Stimulated activated effector memory CD8-positive, alpha-beta T cell treated with anti-CD3 and anti-CD28 coated beads, Interleukin-12 subunit alpha, Interleukin-12 subunit beta, amount 100 ng/mL, for 72 hours (primary cell): ENCODE measurements around the gene PREP.

Source experiments
- ATAC-seq: fragments of 150-1000 bp; cut with Tn5 transposase; 2 replicates; pipeline ENCODE4 v1.10.0; 2021
- DNase-seq, 2 donors: peaks; one replicate each; pipeline ENCODE4 v3.0.0; 2021 to 2022; ENCODE audit warnings: low spot score in 2 of 2
- H3K27ac Mint-ChIP-seq: one replicate; pipeline ENCODE4 v1.8.0; 2022; ENCODE audit warnings: mild to moderate bottlenecking, mixed read lengths
- H3K36me3 Mint-ChIP-seq: one replicate; pipeline ENCODE4 v1.8.0; 2022; ENCODE audit warnings: mild to moderate bottlenecking, mixed read lengths
- H3K4me1 Mint-ChIP-seq: one replicate; pipeline ENCODE4 v1.8.0; 2022; ENCODE audit warnings: mixed read lengths
- H3K4me3 Mint-ChIP-seq: one replicate; pipeline ENCODE4 v1.8.0; 2022; ENCODE audit warnings: mild to moderate bottlenecking, mixed read lengths
- H3K9me3 Mint-ChIP-seq: one replicate; pipeline ENCODE4 v1.8.0; 2022; ENCODE audit warnings: mixed read lengths

Gene PREP

DNA sequence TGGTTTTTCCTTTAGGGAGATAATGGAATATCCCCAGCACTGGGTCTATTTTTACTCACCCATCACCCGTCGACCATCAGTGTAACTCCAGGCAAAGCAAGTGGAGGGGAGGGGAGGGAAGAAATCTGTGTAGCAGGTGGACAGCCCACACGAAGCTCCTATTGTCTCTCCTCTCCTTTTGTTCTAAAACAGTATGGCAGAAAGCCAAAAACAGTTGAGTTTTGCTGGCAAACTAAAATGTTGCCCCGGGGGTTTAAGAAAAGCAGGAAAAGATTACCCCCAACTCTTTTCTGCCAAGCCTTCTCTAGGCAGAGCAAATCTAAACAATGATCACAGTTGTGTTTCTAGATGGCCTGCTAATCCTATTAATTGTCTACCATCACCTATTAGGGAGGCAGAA is 89.7 kb downstream of the PREP start:
- no peaks in the 10 kb centered on the region for H3K9me3 Mint-ChIP-seq
- H3K27ac Mint-ChIP-seq: no peak overlapping the region
- no peaks in the 10 kb centered on the region for H3K4me1 Mint-ChIP-seq
- H3K4me3 Mint-ChIP-seq: no peak overlapping the region
- DNase-seq (no peak), ATAC-seq (no peak)
- H3K36me3 Mint-ChIP-seq: peaks cover 35% of the 10 kb centered on the region

- ATAC-seq (no peak), DNase-seq (no peak)
- no peaks in the 10 kb centered on the region for H3K9me3 Mint-ChIP-seq
- no peak overlapping the region for H3K27ac Mint-ChIP-seq
- H3K4me1 Mint-ChIP-seq: no peaks in the 10 kb centered on the region
- H3K4me3 Mint-ChIP-seq: no peak overlapping the region
- H3K36me3 Mint-ChIP-seq: peaks cover 18% of the 10 kb centered on the region
Measured at GRCh38 chr6:105310947-105311346, 91.9 kb downstream of the PREP start.

- Mint-ChIP-seq H3K36me3 (peaks cover 14% of the 10 kb centered on the region), H3K4me3 (no peak overlapping the region), H3K4me1 (no peaks in the 10 kb centered on the region), H3K9me3 (no peaks in the 10 kb centered on the region), H3K27ac (no peak overlapping the region)
- ATAC-seq (no peak), DNase-seq (no peak)
Measured at GRCh38 chr6:105310371-105310770, 92.5 kb downstream of the PREP start.

- Mint-ChIP-seq H3K4me1 (no peaks in the 10 kb centered on the region), H3K27ac (no peak overlapping the region), H3K9me3 (no peaks in the 10 kb centered on the region), H3K36me3 (peaks cover 24% of the 10 kb centered on the region), H3K4me3 (no peak overlapping the region)
- ATAC-seq (peak; percentile 11), DNase-seq (no peak)
Measured at GRCh38 chr6:105308840-105309239, 94.0 kb downstream of the PREP start.

DNA sequence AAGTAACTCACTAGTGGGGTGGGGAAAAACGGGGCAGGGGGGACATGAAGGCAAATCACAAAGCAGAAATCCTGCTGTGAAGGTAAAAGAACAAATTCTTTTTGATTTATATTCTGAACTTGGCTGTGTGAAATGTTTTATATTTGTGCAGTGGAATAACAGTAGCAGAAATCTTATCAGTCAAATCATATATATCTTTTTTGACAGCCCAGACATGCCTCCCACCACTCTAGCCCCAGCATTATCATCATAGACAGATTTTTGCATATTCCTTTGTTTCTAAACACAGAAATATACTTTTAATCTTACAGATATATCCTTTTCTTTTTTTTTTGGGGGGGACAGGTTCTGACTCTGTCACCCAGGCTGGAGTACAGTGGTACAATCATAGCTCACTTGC is 97.4 kb downstream of the PREP start:
- H3K9me3 Mint-ChIP-seq: no peaks in the 10 kb centered on the region
- DNase-seq (no peak), ATAC-seq (no peak)
- H3K27ac Mint-ChIP-seq: peak overlapping the region; percentile 2
- no peak overlapping the region for H3K4me3 Mint-ChIP-seq
- H3K4me1 Mint-ChIP-seq: no peaks in the 10 kb centered on the region
- peaks cover 18% of the 10 kb centered on the region for H3K36me3 Mint-ChIP-seq

DNA sequence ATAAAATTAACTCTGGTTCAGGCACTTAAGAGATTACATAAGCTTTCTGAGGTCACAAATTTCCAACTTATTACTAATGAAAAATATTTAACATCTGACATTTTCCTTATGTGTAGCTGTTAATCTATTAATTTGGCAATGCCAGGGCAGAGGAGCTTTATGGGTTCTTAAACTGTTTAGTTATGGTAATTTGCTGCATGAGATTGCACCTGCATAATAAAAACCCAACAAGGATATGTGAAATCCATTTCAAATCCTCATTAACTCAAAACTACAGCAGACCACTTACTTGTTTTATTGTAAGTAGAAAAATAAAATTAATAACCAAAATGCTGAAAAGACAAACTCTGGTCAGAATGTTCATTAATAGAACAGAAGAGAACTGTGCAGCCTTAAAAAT is 98.1 kb downstream of the PREP start:
- DNase-seq: no peak
- peak overlapping the region; percentile 2 for H3K27ac Mint-ChIP-seq
- no peak for ATAC-seq
- no peaks in the 10 kb centered on the region for H3K9me3 Mint-ChIP-seq
- H3K4me3 Mint-ChIP-seq: no peak overlapping the region
- peaks cover 18% of the 10 kb centered on the region for H3K36me3 Mint-ChIP-seq
- no peaks in the 10 kb centered on the region for H3K4me1 Mint-ChIP-seq

DNA sequence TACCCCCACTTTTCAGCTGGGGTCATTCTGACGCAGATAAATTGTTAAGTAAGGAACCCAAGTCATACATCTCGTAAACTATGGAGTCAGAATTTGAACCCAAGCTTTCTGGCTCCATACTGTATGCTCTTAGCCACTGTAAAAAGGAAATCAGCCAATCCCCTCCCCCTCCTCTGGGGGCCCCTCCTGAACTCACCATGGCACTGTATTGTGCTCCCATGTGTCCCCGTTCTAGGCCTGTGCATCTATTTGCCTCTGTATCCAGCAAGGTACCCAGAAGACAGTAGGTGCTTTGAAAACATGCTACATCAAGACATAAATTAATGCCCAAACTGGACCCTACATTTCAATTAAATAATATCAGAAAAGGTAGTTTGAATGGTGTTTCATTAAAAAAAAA is 98.5 kb downstream of the PREP start:
- no peak overlapping the region for H3K4me3 Mint-ChIP-seq
- H3K27ac Mint-ChIP-seq: no peak overlapping the region
- H3K36me3 Mint-ChIP-seq: peaks cover 18% of the 10 kb centered on the region
- no peaks in the 10 kb centered on the region for H3K9me3 Mint-ChIP-seq
- DNase-seq (no peak), ATAC-seq (no peak)
- H3K4me1 Mint-ChIP-seq: no peaks in the 10 kb centered on the region

- no peaks in the 10 kb centered on the region for H3K9me3 Mint-ChIP-seq
- no peaks in the 10 kb centered on the region for H3K4me1 Mint-ChIP-seq
- H3K27ac Mint-ChIP-seq: no peak overlapping the region
- ATAC-seq (no peak), DNase-seq (no peak)
- no peak overlapping the region for H3K4me3 Mint-ChIP-seq
- peaks cover 18% of the 10 kb centered on the region for H3K36me3 Mint-ChIP-seq
Measured at GRCh38 chr6:105302617-105303128, 100.2 kb downstream of the PREP start.

DNA sequence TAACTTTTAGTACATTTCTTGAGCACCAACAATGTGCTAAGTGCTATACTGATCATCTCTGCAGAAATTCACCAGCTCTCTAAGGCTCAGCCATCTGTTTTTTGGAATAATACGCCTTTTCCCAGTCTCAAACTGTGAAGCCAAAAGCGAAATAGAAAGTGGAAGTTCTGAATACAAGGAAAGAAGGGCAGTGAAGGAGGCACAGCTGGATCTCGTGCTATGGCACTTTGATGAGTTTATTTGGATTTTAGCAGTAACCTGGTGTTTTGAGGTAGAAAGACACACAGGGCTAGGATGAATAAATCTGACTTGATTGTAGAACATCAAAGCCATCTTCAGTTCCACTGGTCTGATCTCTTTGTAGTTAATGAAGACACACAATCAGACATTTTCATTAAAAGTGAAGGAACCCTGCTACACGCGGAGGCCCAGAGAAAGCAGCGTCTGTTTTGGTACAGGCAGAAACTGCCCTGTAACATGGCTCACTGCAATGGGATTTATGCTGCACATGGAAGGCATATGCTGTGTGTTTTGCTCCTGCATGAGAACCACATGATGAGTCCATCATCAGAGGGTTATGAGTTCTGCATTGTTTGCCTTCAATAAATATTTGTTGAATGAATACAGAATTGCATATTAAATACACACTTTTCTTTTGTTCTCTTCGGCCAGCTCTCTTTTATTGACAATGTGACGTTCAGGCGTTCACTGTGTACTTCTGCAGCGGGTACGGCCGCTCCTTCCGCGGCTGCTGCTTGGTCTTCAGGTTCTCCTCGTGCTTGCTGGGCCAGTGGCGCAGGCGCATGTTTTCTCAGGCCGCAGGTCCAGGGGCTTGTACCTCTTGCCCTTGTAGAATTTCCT is 100.9 kb downstream of the PREP start:
- H3K9me3 Mint-ChIP-seq: no peaks in the 10 kb centered on the region
- no peak overlapping the region for H3K4me3 Mint-ChIP-seq
- DNase-seq (no peak), ATAC-seq (no peak)
- H3K4me1 Mint-ChIP-seq: no peaks in the 10 kb centered on the region
- H3K36me3 Mint-ChIP-seq: peaks cover 18% of the 10 kb centered on the region
- H3K27ac Mint-ChIP-seq: no peak overlapping the region

GRCh38 chr6:105301072-105301503 is 101.8 kb downstream of the PREP start:
- DNase-seq: no peak
- H3K27ac Mint-ChIP-seq: no peak overlapping the region
- no peaks in the 10 kb centered on the region for H3K4me1 Mint-ChIP-seq
- H3K36me3 Mint-ChIP-seq: peaks cover 18% of the 10 kb centered on the region
- H3K9me3 Mint-ChIP-seq: no peaks in the 10 kb centered on the region
- no peak for ATAC-seq
- H3K4me3 Mint-ChIP-seq: no peak overlapping the region

- no peak for ATAC-seq
Measured at GRCh38 chr6:105300090-105300489, 102.8 kb downstream of the PREP start.

GRCh38 chr6:105294129-105294528 is 108.8 kb downstream of the PREP start:
- Mint-ChIP-seq H3K9me3 (no peaks in the 10 kb centered on the region), H3K27ac (no peak overlapping the region), H3K4me1 (peaks cover 16% of the 10 kb centered on the region), H3K4me3 (no peak overlapping the region), H3K36me3 (peaks cover 10% of the 10 kb centered on the region)
- ATAC-seq: no peak
- DNase-seq: no peak

More at GRCh38 chr6:105300090-105300489, 102.8 kb downstream of the PREP start:
- H3K36me3 Mint-ChIP-seq: peaks cover 16% of the 10 kb centered on the region
- H3K27ac Mint-ChIP-seq: no peak overlapping the region
- H3K4me1 Mint-ChIP-seq: peaks cover 4% of the 10 kb centered on the region
- no peaks in the 10 kb centered on the region for H3K9me3 Mint-ChIP-seq
- DNase-seq: no peak
- no peak overlapping the region for H3K4me3 Mint-ChIP-seq

GRCh38 chr6:105292689-105293339 is 110.1 kb downstream of the PREP start:
- peaks cover 22% of the 10 kb centered on the region for H3K36me3 Mint-ChIP-seq
- H3K4me1 Mint-ChIP-seq: peaks cover 16% of the 10 kb centered on the region
- no peak overlapping the region for H3K4me3 Mint-ChIP-seq
- ATAC-seq: no peak
- H3K27ac Mint-ChIP-seq: peak overlapping the region; percentile 12
- no peaks in the 10 kb centered on the region for H3K9me3 Mint-ChIP-seq
- DNase-seq: no peak

- ATAC-seq (no peak), DNase-seq (no peak)
- Mint-ChIP-seq H3K36me3 (peaks cover 32% of the 10 kb centered on the region), H3K27ac (no peak overlapping the region), H3K4me3 (no peak overlapping the region), H3K4me1 (peaks cover 16% of the 10 kb centered on the region), H3K9me3 (no peaks in the 10 kb centered on the region)
Measured at GRCh38 chr6:105291525-105291924, 111.4 kb downstream of the PREP start.

DNA sequence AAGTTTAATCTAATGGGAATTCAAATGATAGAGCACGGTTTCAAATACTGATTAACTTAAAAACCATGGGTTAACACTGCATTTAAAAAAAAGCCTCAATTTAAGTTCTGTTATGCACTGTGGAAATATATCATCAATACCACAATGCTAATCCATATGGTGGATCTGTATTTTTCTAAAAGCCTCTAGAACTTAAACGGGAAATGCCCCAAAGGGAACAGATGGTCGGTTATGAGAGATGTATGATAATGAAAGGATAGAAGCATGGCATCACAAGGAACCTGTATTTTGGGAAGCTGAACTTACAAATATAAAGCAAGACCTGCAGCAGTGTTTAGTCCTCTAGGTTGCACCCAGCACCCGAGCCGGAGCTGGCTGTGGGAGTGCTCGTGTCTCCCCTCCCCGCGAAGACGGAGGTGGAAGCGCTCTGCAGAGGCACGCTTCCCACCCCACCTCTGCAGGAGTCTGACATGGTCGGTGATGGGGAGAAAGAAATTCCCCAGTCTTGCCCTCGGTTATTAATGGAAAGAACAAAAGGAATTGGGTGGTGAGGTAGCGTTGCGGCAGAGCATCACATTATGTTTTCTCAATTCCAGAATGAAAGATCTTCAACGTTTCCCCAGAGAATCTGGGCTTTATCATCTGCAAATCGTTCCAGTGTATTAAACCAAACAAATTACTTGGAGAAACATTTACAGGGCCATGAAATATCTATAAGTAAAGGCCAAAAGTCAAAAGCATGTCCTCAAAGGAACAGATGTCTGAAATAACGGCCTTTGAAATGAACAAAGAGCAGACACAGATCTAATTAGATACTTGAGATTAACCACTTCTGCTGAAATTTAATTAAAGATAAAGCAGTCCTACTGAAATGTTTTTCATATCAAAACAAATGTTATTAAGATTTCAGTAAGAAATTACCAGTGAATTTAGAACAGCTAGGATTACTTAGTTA is 120.0 kb downstream of the PREP start:
- DNase-seq (no peak), ATAC-seq (no peak)
- H3K36me3 Mint-ChIP-seq: peaks cover 93% of the 10 kb centered on the region
- no peak overlapping the region for H3K4me3 Mint-ChIP-seq
- no peaks in the 10 kb centered on the region for H3K9me3 Mint-ChIP-seq
- no peaks in the 10 kb centered on the region for H3K4me1 Mint-ChIP-seq
- no peak overlapping the region for H3K27ac Mint-ChIP-seq
